ENCODE data around the gene RRAGA. TPM values are rescaled to one million over a fixed set of nuclear protein-coding genes. Genes with fewer than 3 reads are reported as not detected.
"Not testable (repeated sequence)": the region's sequence is repeated elsewhere in the genome, so short reads cannot be mapped to it uniquely, and the experiment has no call there.

Gene RRAGA
- total RNA-seq, 1 donor from 2014 or later: 68.0 TPM

DNA sequence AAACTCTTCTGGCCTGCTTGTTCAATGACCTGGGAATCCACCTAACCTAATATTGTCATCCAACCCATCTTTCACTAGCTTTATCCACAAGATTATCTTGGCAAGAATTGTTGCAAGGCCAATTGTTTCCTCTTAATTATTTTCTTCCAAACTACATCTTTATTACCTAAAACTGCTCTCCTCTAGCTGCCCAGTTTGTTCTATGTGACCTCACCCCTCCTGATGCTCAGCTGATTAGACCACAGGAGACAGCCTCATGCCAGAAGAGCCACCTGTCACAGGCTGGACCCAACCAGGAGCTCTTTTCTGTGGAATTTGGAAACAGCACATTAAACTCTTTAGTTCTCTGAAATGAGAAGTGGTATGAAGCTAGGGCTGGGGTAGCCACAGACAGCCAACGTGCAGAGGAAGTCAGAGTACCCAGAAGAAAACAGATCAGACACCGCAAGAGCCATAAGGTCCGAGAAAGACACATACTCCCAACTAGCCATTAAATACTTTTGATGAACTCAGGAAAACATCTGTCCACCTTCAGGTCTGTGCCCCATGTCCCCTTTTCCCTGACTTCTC lies 28.3 kb upstream of the RRAGA start:
- peaks cover 5% of the 10 kb centered on the region for H3K4me1 ChIP-seq
- no peak for DNase-seq (ENCODE audit: extremely low spot score in 2 of 2)
- intact Hi-C loops (cut with DNase I): no loop called here
- TF ChIP-seq POLR2A (IDR thresholded peaks at IDR 0.05) (no peak), POLR2AphosphoS5 (IDR thresholded peaks at IDR 0.05; ENCODE audit: insufficient read depth in 1 of 2, low read depth in 1 of 2) (no peak)
- TF ChIP-seq, protein P1, sequence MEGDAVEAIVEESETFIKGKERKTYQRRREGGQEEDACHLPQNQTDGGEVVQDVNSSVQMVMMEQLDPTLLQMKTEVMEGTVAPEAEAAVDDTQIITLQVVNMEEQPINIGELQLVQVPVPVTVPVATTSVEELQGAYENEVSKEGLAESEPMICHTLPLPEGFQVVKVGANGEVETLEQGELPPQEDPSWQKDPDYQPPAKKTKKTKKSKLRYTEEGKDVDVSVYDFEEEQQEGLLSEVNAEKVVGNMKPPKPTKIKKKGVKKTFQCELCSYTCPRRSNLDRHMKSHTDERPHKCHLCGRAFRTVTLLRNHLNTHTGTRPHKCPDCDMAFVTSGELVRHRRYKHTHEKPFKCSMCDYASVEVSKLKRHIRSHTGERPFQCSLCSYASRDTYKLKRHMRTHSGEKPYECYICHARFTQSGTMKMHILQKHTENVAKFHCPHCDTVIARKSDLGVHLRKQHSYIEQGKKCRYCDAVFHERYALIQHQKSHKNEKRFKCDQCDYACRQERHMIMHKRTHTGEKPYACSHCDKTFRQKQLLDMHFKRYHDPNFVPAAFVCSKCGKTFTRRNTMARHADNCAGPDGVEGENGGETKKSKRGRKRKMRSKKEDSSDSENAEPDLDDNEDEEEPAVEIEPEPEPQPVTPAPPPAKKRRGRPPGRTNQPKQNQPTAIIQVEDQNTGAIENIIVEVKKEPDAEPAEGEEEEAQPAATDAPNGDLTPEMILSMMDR (IDR thresholded peaks at IDR 0.05): no peak
- H3K27me3 ChIP-seq: no peaks in the 10 kb centered on the region
- H3K36me3 ChIP-seq: no peaks in the 10 kb centered on the region
- no peak overlapping the region for H3K27ac ChIP-seq
- no peak overlapping the region for H3K4me3 ChIP-seq
- H3K9me3 ChIP-seq: no peaks in the 10 kb centered on the region

- DNase-seq (ENCODE audit: extremely low spot score in 2 of 2); H3K9me3 ChIP-seq; intact Hi-C loops (cut with DNase I); H3K36me3 ChIP-seq; H3K4me3 ChIP-seq; H3K4me1 ChIP-seq; H3K27me3 ChIP-seq; H3K27ac ChIP-seq: not testable (repeated sequence)
Observed at GRCh38 chr9:19021649-19022048, 27.6 kb upstream of the RRAGA start.

DNA sequence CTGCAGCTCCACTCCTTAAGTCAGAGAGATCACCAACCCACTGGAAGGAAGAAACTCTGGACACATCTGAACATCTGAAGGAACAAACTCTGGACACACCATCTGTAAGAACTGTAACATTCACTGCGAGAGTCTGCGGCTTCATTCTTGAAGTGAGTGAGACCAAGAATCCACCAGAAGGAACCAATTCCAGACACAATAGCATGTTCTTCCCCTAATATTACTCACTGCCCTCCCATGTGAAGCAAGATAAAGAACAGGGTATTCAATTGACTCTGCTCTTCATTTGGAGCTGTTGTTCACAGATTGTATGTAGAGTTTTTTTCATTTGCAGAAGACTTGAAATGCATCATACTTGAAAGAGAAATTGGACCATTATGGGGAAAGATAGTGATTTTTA lies 27.0 kb upstream of the RRAGA start:
- no peak overlapping the region for H3K4me3 ChIP-seq
- H3K27me3 ChIP-seq: no peaks in the 10 kb centered on the region
- intact Hi-C loops (cut with DNase I): no loop called here
- DNase-seq (ENCODE audit: extremely low spot score in 2 of 2): no peak
- no peak overlapping the region for H3K27ac ChIP-seq
- H3K9me3 ChIP-seq: no peaks in the 10 kb centered on the region
- TF ChIP-seq, protein P1 (IDR thresholded peaks at IDR 0.05): no peak
- TF ChIP-seq POLR2A (IDR thresholded peaks at IDR 0.05) (no peak), POLR2AphosphoS5 (IDR thresholded peaks at IDR 0.05; ENCODE audit: insufficient read depth in 1 of 2, low read depth in 1 of 2) (no peak)
- peaks cover 5% of the 10 kb centered on the region for H3K4me1 ChIP-seq
- no peaks in the 10 kb centered on the region for H3K36me3 ChIP-seq

- Histone ChIP-seq H3K9me3 (no peaks in the 10 kb centered on the region), H3K4me3 (no peak overlapping the region), H3K27ac (no peak overlapping the region), H3K36me3 (no peaks in the 10 kb centered on the region), H3K27me3 (no peaks in the 10 kb centered on the region), H3K4me1 (peaks cover 5% of the 10 kb centered on the region)
- intact Hi-C loops (cut with DNase I): no loop called here
- TF ChIP-seq, protein P1 (IDR thresholded peaks at IDR 0.05): no peak
- no peak for TF ChIP-seq POLR2AphosphoS5 (IDR thresholded peaks at IDR 0.05; ENCODE audit: insufficient read depth in 1 of 2, low read depth in 1 of 2)
- no peak for TF ChIP-seq POLR2A (IDR thresholded peaks at IDR 0.05)
- no peak for DNase-seq (ENCODE audit: extremely low spot score in 2 of 2)
Observed at GRCh38 chr9:19023078-19023477, 26.1 kb upstream of the RRAGA start.

DNA sequence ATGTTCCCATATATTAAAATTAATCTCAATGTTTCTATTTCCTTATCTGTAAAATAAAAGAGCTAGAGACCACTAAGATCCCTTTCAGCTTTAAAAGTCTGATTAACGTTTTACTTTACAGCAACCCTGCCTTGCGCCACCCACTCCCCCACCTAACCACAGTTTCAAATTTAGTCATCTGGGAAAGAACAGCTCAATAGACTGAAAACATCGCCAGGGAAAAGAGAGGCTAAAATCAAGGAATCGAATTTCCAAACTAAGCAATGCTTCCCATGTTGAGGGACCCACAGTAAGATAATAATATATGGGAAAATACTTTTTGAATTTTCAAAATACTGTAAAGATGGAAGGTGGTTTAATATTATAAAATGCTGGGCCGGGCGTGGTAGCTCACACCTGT lies 22.9 kb upstream of the RRAGA start:
- DNase-seq (ENCODE audit: extremely low spot score in 2 of 2): no peak
- H3K4me1 ChIP-seq: peaks cover 5% of the 10 kb centered on the region
- no peak overlapping the region for H3K4me3 ChIP-seq
- no peaks in the 10 kb centered on the region for H3K9me3 ChIP-seq
- H3K27me3 ChIP-seq: no peaks in the 10 kb centered on the region
- intact Hi-C loops (cut with DNase I): no loop called here
- TF ChIP-seq, protein P1 (IDR thresholded peaks at IDR 0.05): no peak
- TF ChIP-seq POLR2A (IDR thresholded peaks at IDR 0.05) (no peak), POLR2AphosphoS5 (IDR thresholded peaks at IDR 0.05; ENCODE audit: insufficient read depth in 1 of 2, low read depth in 1 of 2) (no peak)
- H3K36me3 ChIP-seq: no peaks in the 10 kb centered on the region
- no peak overlapping the region for H3K27ac ChIP-seq

All from vagina (tissue), 2 donors.